ENCODE data around the gene LDAF1.

The LDAF1 gene

DNA sequence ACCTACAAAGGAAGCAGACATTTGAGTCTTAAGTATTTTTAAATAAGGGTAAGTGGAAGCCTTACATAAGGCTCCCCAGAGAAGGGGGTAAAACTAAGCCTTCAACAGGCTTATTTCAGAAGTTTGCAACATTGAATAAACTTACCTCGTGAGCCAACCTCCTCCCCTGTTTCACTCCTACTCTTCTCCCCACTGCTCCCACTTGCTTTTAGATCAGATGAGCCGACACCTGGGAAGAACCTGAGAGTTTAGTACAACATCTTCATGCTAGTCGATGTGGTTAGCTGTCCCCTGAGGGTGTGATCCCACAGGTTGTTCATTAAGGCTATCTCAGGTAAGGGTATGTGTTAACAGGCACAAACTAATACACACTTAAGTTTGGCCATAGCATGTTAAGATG lies 39.1 kb downstream of the LDAF1 start:
- DNase-seq = no peak

DNA sequence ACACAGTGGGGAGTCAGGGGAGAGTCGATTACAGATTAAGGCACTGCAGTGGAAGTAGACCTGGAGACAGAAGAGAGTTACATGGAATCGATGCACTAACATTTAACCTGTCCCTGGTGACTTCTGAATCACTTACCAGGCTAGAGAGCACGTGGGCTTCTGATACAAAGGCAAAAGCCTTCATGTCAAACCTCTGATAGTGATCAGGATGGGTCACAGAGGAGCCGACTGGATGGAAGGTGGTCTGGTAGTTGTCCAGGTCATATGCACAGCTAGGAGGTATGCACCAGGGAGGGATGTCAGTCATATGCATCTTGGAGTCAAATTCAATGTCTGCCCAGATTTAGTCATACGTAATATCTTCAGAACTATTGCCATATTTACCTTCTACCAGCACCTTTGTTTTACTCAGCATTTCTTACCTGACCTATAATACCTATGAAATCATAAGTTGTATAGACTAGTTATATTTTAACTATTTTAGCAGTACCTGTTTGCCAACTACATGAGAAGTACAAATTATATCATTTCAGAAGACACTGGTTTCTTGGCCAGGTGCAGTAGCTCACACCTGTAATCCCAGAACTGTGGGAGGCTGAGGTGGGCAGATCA lies 41.2 kb downstream of the LDAF1 start:
- no peak for DNase-seq

DNA sequence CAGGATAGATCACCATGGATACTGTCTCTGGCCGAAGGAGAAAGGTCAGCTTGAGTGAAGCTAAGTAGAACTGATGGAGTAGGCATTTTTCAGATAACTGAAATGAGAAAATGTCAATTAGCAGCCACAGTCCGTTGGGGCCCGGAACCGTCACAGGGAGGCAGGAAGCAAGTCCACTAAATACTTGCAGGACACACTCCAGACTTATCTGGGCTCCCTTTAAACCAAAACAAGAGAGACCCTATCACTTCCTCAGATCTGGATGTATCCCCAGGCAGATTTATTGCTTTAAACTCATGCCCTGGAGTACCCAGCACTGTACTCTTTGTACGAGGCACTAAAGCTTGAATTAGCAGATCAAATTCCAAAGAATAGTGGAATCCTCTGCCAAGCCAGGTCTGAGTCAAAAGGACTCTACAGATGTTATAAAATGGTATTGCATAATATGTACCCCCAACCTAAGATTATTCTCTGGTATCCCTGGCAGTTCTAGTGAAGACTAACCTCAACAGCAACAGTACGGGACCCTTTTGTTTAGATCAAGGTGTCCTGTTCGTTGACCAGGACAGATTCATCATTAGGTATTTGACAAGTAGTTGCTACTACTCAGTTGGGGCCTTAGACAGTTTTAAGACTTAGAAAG lies 44.8 kb downstream of the LDAF1 start:
- DNase-seq = no peak

DNA sequence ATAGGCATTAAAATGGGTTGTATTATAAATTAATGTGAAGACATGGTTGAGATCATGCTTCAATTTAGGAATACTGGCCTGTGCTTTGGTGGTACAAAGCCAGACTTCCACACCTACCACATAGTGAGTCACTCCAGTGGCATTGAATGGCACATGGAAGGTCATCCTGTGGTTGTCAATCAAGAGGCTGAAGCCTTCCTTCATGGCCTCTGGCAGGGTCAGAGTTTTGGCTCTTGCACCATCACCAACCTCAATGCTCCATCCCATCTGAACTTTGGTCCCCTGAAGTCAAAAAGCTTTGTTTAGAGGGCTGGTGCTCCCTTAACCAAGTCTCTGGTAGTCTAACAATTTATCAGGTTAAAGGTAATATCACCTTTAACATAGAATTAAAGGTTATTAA lies 46.8 kb downstream of the LDAF1 start:
- no peak for DNase-seq

DNA sequence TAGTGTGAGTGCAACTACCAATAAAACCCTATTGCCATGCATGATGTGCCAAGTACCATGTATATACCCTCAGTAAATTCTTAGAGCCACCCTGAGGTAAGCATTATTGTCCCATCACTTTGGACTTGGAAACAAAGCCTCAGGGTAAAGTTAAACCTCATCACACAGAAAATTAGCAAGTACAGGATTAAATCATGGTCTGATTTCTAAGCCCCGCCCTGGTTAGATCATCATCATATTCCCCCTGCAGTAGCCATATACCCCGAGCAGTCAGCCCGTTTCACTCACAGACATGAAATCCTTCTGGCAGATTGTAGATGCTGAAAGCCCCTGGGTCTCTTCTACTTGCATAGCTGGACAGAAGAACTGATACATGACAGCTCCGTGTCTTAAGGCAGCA lies 48.1 kb downstream of the LDAF1 start:
- DNase-seq = no peak

DNA sequence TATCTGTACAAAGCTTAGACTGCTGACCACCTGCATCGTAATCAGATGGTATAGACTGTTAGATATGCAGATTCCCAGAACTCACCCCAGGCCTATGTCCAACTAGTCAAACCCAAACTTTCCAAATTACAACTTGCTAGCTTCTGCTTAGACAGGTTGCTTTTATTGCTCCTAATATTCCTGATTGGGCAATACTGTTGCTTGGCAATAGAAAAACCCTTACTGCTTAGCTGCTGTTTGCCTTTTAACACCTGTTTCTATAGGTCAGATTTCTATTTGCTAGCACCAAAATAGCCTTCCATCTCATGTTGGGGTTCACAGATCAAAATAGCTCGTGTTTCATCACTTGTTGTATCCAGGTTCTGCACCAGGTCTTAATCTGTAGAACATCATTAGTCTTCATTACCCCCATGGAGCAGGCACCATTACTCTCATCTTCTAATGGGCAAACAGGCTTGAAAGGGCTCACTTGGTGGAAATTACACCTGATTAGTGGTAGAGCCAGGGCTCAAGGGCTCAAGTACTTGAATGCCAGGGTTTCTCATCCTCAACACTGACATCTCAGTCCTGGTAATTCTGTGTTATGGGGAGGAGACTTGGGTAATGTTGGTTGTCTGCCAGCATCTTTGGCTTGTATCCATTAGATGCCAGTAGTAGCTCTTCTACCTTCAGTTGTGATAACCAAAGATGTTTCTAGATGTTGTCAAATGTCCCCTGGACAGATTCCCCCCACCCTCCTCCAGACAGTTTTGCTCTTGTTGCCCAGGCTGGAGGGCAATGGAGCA lies 50.2 kb downstream of the LDAF1 start:
- no peak for DNase-seq

DNA sequence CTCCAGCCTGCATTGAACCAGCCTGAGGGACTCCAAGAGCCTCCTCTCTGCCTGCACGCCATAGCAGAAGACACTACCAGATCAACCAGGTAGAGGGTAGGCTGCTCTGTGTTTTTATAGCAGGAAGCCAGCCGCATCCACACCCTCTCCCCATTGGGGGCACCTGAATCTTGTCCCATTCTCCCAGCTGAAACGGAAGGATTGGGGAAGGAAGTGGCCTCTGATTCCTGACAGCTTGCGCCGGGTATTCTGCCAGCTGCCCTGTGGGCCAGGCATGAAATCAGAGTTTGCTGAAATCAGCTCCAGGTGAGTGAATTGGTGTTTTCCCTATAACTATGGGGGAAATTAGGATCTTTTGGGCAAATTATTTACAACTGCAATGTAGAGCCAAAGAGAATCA lies 53.0 kb downstream of the LDAF1 start, which contains the start of gene ZP2:
Gene ZP2, minus strand, starts transcription at position 89 of the 400 bp plus-strand sequence. Its CDS starts 27 bp downstream, at position 62.
- DNase-seq = no peak

DNA sequence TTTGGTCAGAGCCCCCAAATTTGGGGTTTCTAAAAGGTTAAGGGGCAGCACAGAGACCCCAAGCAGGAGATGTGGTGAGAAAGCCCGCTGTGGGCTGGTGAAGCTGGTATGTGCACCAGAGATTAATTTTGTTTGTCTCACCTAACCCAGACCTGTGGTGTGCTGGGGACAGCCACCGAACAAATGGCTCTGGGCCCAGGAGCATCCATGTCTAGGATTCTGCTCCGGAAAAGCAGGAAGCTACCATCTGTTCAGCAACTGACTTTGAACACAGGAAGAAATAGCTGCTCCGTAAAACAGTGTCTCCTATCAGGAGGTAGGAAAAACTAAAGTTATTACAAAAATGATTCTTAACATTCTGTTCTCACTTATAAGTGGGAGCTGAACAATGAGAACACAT lies 55.6 kb downstream of the LDAF1 start:
- no peak for DNase-seq

DNA sequence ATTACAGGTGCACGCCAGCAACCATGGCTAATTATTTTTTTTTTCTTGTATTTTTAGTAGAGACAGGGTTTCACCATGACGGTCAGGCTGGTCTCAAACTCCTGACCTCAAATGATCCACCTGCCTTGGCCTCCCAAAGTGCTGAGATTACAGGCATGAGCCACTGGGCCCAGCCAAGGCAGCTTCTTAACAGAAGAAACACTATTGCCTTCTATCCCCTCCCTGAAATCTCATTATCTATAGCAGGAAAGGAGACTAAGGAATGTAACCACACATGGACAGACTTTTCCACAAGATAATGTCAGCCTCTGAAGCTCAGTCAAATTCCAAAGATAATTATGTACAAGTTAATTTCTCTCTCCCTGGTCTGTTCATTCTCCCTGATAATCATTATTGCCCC lies 58.6 kb downstream of the LDAF1 start:
- no peak for DNase-seq

DNA sequence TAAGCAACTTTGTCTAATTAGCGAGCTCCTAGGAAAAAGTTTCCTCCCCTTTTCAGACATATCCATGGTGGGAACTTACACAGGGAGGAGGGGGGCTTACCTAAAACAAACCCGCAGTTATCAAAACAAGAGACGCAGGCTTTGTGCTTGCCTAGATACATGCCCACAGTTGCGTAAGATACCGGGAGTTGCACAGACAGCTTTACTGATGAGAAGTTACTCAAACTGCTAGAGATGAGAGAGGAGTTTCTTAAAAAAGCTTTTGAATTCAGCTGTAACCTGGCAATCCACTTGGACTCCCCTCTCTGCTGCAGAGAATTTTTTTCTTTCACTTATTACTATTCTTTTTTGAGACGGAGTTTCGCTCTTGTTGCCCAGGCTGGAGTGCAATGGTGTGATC lies 59.7 kb downstream of the LDAF1 start:
- DNase-seq = no peak

DNA sequence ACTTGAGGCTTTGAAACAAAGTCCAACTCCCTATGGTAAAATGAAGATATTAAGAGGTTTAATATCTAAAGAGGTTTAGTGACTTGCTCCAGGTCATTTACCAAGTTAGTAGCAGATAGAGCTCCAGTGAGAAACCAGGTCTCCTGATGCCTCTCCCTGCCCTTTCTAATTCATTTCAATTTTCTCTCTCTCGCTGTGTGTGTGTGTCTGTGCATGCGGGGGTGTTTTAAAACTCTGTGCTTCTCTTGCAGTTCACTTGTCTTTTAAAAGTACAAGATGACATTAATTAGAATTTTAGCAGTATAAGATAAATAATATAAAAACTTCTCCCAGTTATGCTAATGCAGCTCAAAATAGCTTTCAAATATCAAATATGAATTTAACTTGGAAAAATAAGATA lies 61.1 kb downstream of the LDAF1 start:
- DNase-seq = no peak

DNA sequence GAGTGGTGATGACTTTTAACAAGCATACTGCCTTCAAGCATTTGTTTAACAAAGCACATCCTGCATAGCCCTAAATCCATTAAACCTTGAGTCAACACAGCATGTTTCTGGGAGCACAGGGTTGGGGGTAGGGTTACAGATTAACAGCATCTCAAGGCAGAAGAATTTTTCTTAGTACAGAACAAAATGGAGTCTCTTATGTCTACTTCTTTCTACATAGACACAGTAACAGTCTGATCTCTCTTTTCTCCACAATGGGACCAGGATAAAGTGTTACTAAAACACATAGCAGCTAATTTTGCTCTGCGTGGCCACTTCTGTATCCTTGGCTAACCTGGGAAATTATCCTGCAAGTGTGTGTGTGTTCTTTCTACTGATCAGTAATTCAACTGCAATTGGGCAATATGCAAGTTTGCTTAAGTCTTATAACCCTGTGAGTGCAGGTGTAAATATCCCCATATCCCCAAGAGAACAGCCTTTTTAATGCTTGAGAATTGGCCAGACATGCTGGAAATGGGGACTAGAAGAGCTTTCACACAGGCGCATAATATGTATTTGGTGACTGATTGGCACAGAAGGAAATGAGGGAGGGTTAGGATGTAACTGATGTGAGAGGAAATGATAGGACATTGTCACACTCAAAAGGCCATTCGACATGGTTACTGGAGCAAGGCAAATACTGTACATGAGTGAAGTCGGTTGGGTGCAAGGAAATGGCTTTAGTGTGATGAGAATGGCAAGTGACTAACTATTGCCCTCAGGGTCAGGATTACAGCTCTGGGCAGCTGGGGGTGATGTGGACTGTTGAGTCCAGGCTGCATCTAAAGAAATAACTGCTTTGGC lies 64.2 kb downstream of the LDAF1 start:
- DNase-seq = no peak

DNA sequence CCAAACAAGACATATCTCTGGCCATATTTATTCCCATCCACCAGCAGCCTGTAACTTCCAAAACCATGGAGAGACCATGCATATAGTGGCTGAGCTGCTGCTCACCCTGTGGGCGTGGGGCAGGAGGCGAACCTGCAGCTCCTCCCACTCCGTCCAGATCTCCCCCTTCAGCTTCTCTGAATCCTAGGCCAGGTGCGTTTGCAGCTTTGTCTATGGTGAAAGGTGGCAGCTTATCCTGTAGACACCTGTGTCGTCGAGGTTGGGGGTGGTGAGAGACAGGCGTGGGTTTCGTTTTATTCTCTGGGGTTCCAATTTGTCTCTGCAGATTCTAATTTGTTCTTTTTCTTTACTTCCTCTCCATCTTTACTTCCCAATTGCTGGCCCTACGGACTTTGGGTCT lies 65.3 kb downstream of the LDAF1 start:
- no peak for DNase-seq

DNA sequence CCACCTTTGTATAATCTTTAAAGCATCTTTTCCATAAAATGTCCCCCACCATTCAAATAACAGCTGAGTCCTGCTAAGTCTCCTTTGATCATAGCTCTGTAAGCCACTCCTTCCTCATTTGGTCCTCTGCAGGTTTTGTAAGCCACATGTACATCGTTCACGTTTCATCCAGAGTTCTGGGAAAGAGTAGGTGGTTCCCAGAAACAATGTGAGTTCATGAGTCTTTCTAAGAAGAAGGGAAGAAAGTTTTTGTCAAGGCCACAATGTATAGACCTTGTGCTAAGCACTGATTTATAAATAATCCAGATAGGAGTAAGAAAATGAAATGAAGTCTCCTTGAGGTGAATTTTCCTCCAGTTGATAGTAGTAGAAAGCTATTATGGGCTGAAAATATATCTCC lies 66.3 kb downstream of the LDAF1 start:
- DNase-seq = no peak

DNA sequence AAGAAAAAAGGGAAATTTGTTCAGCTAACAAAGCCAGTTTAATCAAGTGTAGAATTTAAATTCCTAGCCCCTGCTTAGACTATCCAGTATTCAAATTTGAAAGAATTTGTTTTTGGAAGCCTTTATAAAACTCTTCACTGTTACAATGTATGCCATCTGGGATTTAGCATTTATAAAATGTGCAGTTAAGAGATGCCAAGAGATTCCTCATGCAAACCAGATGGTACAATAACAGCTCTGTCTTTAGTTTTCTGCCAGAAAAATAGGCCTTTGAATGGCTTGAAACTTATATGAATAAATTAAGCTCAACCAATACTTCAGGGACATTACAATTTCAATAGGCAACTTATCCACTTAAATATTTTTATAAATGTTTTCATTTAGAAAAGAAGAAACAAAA lies 68.3 kb downstream of the LDAF1 start:
- no peak for DNase-seq

DNA sequence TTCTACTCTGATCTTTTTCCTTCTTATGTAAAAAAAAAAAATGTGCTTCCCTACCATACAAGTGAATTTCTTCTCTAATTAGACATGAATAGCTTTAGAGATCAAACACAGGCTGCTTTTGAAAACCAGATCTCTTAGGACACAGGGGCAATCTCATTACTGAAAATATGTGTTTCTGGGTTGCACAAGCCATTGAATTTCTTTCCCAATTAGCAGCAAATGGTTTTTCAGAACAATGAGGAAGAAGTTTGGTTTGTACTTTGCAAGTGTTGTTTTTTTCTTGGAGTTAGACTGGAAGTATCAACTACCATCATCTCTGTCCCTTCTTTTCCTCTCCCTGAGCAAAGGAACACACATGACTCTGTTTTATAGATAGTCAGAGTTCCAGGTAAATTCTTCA lies 69.4 kb downstream of the LDAF1 start:
- no peak for DNase-seq

DNA sequence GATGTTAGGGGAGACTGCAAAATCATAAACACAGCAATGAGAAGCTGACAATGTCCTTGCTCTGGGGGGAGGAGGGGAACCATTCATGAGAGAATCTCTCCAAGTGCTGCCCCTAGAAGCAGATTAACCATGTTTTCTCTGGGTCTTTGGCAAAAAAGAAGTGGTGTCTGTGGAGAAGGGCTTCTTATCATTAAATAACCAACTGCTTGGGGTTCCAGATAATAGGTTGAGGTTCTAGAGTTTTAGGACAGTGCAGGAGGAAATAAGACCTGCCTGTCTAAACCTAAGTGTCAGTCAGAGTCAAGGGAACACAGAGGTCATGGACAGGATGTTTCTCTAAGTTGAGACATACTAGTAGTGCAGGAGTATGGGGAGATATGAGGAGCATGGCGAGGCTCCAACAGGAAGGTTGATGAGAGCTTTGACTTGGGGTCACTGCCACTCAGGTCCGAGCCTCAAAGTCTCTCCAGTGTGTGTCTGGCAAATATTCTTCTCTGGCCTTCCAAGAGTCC lies 69.9 kb downstream of the LDAF1 start:
- no peak for DNase-seq
